ENCODE data around the gene PPP1R12A. TPM values are rescaled to one million over a fixed set of nuclear protein-coding genes. Genes with fewer than 3 reads are reported as not detected.

The PPP1R12A gene
- polyA plus RNA-seq, 3 donors: 26.2 to 57.2 (median 33.1) TPM

DNA sequence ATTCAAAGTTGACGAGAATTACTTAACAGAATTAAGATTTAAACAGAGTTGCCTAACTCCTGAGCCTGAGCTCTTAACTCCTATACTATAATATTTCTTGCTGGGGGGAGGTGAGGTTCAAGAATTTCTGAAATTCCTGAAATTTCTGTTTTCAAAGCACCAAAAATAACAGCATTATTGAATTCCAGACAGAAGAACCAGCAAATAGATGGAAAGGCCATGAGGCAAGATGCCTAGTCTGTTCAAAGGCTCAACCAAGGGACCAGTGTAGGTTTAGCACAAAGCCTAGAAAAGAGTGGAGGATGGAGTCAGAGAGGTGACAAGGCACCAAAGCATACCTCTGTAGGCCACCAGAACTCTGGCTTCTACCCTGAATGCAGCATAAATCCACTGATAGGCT lies 76.4 kb downstream of the PPP1R12A start:
- Histone ChIP-seq H3K4me2 (replicated peaks; ENCODE audit: extremely low read depth, low read length, poor library complexity, severe bottlenecking) (no peak overlapping the region), H3K4me1 (ENCODE audit: control insufficient read depth in 1 of 2, insufficient read depth in 2 of 2, low read length in 2 of 2) (no peaks in the 10 kb centered on the region), H3K36me3 (replicated peaks in 1 of 2; ENCODE audit: control insufficient read depth in 1 of 2, insufficient read depth in 2 of 2, low read length in 2 of 2) (peaks cover 3 to 20% of the 10 kb centered on the region in 2 donors), H2AFZ (ENCODE audit: insufficient read depth, low read depth, low read length, poor library complexity, severe bottlenecking) (no peak overlapping the region), H3K9me3 (replicated peaks in 1 of 2; ENCODE audit: control insufficient read depth in 1 of 2, insufficient read depth in 1 of 2, low read length in 2 of 2) (no peaks in the 10 kb centered on the region), H3K27me3 (ENCODE audit: control insufficient read depth in 2 of 2, insufficient read depth in 2 of 2, low read length in 2 of 2) (no peaks in the 10 kb centered on the region), H3K9ac (ENCODE audit: insufficient read depth, low read length, poor library complexity, severe bottlenecking) (no peak overlapping the region), H3K79me2 (ENCODE audit: insufficient read depth, low read length) (peaks cover 96% of the 10 kb centered on the region), H4K20me1 (ENCODE audit: insufficient read depth, low read length) (peaks cover 93% of the 10 kb centered on the region), H3K27ac (ENCODE audit: low read depth in 1 of 2, low read length in 2 of 2) (peak overlapping the region in 1 of 2 donors; percentile 36), H3K4me3 (replicated peaks in 1 of 3; ENCODE audit: low read depth in 2 of 3, low read length in 3 of 3) (no peak overlapping the region)
- Mint-ChIP-seq H3K4me3 (no peak overlapping the region), H3K36me3 (peaks cover 12 to 46% of the 10 kb centered on the region in 2 donors), H3K27ac (peak overlapping the region in 1 of 7 donors; percentile 43), H3K9me3 (peaks cover 0 to 2% (median 0%) of the 10 kb centered on the region in 7 donors), H3K4me1 (peaks cover 18% of the 10 kb centered on the region), H3K27me3 (ENCODE audit: low read depth in 3 of 3) (peaks cover 0 to 2% (median 0%) of the 10 kb centered on the region in 3 donors)
- WGBS (ENCODE audit: insufficient coverage): no CpG with 5 or more reads among the region's 1 CpG
- no peak for DNase-seq
- intact Hi-C loops (cut with micrococcal nuclease): no loop called here
- TF ChIP-seq, protein P1, sequence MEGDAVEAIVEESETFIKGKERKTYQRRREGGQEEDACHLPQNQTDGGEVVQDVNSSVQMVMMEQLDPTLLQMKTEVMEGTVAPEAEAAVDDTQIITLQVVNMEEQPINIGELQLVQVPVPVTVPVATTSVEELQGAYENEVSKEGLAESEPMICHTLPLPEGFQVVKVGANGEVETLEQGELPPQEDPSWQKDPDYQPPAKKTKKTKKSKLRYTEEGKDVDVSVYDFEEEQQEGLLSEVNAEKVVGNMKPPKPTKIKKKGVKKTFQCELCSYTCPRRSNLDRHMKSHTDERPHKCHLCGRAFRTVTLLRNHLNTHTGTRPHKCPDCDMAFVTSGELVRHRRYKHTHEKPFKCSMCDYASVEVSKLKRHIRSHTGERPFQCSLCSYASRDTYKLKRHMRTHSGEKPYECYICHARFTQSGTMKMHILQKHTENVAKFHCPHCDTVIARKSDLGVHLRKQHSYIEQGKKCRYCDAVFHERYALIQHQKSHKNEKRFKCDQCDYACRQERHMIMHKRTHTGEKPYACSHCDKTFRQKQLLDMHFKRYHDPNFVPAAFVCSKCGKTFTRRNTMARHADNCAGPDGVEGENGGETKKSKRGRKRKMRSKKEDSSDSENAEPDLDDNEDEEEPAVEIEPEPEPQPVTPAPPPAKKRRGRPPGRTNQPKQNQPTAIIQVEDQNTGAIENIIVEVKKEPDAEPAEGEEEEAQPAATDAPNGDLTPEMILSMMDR (IDR thresholded peaks at IDR 0.05): no peak

DNA sequence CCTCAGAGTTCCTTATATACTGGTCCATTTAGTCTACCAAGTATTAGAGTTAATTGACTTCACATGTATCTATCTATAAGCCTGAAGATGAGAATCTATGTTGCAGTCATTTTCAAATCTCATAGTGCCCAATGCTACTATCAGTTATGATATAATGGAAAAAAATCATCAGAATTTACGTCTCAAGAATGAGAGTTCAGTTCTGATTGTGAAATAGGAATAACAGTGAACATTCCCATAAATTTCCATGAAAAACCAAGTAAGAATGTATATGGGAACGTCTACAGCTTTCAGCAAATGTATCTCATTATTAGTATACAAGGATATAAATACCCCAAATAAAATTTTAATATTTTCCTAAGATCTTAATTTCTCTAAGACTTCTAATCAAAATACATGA lies 77.2 kb downstream of the PPP1R12A start:
- WGBS (ENCODE audit: insufficient coverage): no CpG with 5 or more reads among the region's 2 CpGs
- no peak overlapping the region for H3K27ac Mint-ChIP-seq
- Histone ChIP-seq H3K36me3 (replicated peaks in 1 of 2; ENCODE audit: control insufficient read depth in 1 of 2, insufficient read depth in 2 of 2, low read length in 2 of 2) (peaks cover 3 to 25% of the 10 kb centered on the region in 2 donors), H3K9ac (ENCODE audit: insufficient read depth, low read length, poor library complexity, severe bottlenecking) (no peak overlapping the region), H3K27me3 (ENCODE audit: control insufficient read depth in 2 of 2, insufficient read depth in 2 of 2, low read length in 2 of 2) (no peaks in the 10 kb centered on the region), H4K20me1 (ENCODE audit: insufficient read depth, low read length) (peaks cover 96% of the 10 kb centered on the region), H3K79me2 (ENCODE audit: insufficient read depth, low read length) (peaks cover 96% of the 10 kb centered on the region), H2AFZ (ENCODE audit: insufficient read depth, low read depth, low read length, poor library complexity, severe bottlenecking) (no peak overlapping the region), H3K4me1 (ENCODE audit: control insufficient read depth in 1 of 2, insufficient read depth in 2 of 2, low read length in 2 of 2) (no peaks in the 10 kb centered on the region), H3K27ac (ENCODE audit: low read depth in 1 of 2, low read length in 2 of 2) (no peak overlapping the region), H3K4me2 (replicated peaks; ENCODE audit: extremely low read depth, low read length, poor library complexity, severe bottlenecking) (no peak overlapping the region), H3K9me3 (replicated peaks in 1 of 2; ENCODE audit: control insufficient read depth in 1 of 2, insufficient read depth in 1 of 2, low read length in 2 of 2) (peaks cover 0 to under 1% of the 10 kb centered on the region in 2 donors), H3K4me3 (replicated peaks in 1 of 3; ENCODE audit: low read depth in 2 of 3, low read length in 3 of 3) (no peak overlapping the region)
- H3K4me1 Mint-ChIP-seq: peaks cover 18% of the 10 kb centered on the region
- TF ChIP-seq, protein P1 (IDR thresholded peaks at IDR 0.05): no peak
- peaks cover 0 to 2% (median 0%) of the 10 kb centered on the region in 3 donors for H3K27me3 Mint-ChIP-seq (ENCODE audit: low read depth in 3 of 3)
- no peak for DNase-seq
- peaks cover 0 to 4% (median under 1%) of the 10 kb centered on the region in 7 donors for H3K9me3 Mint-ChIP-seq
- peaks cover 10 to 43% of the 10 kb centered on the region in 2 donors for H3K36me3 Mint-ChIP-seq
- H3K4me3 Mint-ChIP-seq: no peak overlapping the region
- intact Hi-C loops (cut with micrococcal nuclease): no loop called here

All from CD14-positive monocyte (primary cell).